Measurements from ENCODE around the gene INPP1.

INPP1 gene

DNA sequence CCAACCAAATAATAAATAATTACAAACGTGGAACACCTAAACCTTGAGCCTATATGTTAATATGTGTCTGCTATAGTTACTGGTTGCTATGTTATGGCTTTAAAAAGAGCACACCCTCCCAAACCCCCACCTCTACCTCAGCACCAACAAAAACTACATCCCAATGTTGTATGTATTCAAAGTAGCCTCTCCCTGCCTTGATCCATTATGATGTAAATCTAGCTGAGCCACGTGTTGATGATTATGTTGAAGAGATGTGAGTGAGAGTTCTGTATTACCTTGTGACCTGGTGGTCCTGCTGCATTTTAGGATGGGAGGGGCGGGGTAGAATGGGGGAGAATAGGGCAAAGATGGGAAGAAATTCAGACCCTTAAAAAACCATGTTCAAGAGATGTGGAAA is 69.6 kb downstream of the INPP1 start:
- DNase-seq = no peak

DNA sequence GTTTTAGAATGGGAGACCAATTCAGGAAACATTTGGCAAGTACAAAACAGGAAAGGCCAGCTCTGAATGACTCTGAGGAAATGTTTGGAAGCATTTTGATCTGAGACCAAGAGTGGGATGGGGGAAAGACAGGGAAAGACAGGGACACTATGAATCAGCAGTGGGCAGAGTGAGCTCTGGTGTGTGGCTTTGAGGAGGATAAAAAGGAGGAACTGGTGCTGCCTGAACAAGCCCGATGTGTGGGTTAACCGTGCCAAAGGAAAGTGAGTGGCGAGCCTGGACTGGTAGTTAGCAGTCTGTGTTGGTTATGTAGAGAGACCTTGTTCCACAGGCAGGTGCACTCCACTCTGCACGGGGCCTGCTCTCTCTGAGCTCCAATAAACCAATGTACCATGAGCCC is 70.0 kb downstream of the INPP1 start:
- DNase-seq = no peak

DNA sequence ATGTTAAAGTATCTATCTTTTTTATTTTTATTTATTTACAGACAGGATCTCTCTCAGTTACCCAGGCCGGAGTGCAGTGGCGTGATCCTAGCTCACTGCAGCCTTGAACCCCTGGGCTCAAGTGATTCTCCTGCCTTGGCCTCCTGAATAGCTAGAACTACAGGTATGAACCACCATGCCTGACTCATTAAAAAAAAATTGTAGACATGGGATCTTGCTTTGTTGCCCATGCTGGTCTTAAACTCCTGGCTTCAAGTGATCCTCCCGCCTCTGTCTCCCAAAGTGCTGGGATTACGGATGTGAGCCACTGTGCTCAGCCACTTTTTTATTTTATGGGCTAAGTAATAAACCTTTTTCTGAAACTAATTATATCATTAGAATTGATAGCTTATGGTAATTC is 71.9 kb downstream of the INPP1 start:
- no peak for DNase-seq

DNA sequence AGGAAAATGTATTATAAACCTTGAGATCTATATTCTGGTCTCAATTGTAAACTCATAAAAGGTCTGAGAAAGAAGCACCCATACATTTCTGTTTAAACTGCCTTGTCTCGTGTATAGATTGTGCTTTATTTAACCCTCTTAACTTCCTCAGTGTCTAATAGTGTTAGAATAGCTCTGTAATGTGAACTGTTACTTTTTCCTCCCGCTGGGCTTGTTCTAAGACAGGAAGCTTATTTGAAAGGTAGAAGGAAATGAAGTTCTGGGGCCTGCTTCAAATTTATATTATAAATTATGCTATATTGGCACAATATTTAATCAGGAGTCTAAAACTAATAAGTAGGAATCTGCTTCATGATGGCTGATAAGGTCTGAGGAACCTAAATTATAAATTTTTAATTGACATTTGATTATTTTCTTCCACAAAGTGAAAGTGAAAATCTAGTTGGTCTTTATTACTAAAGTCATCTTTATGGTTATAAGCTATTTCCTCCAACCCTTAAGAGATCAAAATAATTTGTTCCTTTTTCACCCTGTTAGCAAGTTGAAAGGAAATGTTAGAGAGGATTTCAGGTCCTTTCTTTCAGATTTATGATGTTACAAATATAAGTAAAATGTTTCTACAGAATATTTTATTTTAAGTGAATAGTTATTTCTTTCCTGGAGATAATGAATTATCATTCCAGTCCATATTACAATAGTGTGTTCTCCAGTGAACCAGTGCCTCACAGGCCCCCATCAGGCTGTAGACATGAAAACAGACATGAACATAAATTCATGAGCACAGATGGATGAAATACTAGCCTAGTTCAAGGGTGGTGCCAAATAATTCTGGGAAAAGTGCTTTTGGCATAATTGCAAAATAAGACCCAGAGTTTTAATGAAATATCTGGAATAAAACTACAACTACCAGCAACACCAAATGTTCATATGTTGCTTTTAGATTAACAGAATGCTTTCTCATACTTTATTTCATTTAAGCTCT is 72.7 kb downstream of the INPP1 start:
- DNase-seq = no peak

DNA sequence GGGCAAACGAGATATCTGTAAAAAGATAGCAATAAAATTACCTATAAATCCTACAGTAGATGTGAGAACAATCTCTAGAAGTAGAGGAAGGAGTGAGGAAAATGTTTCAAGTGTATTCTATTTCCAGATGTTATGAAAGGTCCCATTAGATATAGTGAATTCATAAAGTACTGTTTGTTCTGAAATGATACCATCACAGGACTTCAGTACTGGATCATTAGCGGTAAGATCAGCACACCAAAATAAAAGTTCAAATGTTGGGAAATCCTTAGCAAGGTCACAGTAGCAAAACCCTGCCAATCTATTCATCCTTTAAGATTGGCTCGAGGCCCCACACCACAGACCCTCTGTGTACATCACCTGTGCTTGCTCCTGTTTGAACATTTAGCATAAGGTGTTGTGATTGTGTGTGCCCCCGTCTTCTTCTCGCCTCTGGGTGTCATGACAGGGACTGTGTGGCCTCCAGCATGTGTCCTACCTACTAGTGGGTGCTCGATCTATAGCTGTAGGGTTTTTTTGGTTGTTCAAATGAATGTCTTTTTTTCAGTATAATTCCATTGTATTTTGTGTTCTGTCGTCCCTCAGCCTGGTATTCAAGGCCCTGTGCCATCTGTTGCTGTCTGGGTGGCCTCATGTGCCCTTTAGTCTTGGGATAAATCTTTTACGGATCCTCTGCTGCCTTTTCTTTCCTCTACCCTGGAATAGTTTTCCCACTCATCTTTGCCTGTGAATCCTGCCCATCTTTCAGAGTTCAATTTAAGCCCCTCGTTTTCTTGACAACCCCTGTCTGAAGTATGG is 73.9 kb downstream of the INPP1 start:
- no peak for DNase-seq

DNA sequence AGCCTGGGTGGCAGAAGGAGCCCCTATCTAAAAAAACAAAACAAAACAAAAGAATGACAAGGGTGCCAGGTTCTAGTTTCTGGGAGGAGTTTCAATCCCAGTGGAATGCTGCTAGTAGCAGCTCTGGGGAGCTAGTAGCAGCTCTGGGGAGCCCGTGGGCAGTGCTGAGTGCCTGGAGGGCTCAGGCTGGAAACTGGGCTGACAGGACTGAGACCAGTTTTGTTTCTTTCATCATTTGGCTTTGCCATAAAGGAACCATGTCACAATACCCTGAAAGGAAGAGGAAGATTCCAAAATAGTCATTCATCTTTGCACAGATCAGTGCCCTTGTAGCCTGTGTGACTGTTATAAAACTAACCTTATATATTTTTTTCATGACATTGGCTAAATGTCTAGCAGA is 75.3 kb downstream of the INPP1 start:
- DNase-seq = no peak

DNA sequence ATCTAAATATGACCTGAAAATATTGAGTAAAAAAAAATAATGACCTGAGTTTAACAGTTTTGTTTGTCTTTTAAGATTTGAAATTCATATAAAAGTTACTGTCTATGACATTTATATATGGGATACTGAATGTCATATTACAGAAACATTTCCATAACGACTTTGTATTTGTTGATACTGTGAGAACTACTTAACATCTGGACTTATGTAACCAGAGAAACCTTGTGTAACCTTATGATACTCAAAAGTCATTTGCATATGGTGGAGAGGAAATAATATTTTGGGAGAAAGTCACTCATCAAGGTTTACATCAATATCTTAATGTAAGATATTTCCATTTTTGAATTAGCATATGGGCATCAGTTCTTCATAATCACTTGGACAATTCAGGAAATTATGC is 77.4 kb downstream of the INPP1 start:
- DNase-seq = no peak

Data from activated CD4-positive, alpha-beta T cell treated with anti-CD3 and anti-CD28 coated beads for 48 hours (primary cell).